Breast epithelium (tissue), 3 donors: ENCODE results near the gene SPG7.

Source experiments
- CTCF ChIP-seq, 3 donors: fragments of 450-650 bp; IDR thresholded peaks; one replicate each; pipeline ENCODE4 v1.5.1; 2016 to 2017; ENCODE audit warnings: antibody characterized with exemption in 3 of 3, mild to moderate bottlenecking in 3 of 3, moderate library complexity in 3 of 3
- POLR2A ChIP-seq: fragments of 450-650 bp; IDR thresholded peaks from one replicate; pipeline ENCODE4 v1.6.1; 2016; ENCODE audit warnings: antibody characterized with exemption, mild to moderate bottlenecking, moderate library complexity
- POLR2AphosphoS5 ChIP-seq, 3 donors: sonication (generic); formaldehyde crosslinking; IDR thresholded peaks; one replicate each; pipeline ENCODE4 v1.6.1; 2017; ENCODE audit warnings: antibody characterized with exemption in 3 of 3

- TF ChIP-seq CTCF (IDR thresholded peaks at IDR 0.05), result no peak
- TF ChIP-seq POLR2A, result no peak
- TF ChIP-seq POLR2AphosphoS5 (IDR thresholded peaks at IDR 0.05), result no peak
These were observed 11.7 kb downstream of the SPG7 start for GRCh38 chr16:89519881-89520280.
